ENCODE data around the gene PSMG2. TPM values are rescaled to one million over a fixed set of nuclear protein-coding genes. Genes with fewer than 3 reads are reported as not detected.

The PSMG2 gene
- total and polyA plus RNA-seq, 2 of the 4 experiments (the other 2 are of a cell fraction) = 34.4 to 59.5 TPM

DNA sequence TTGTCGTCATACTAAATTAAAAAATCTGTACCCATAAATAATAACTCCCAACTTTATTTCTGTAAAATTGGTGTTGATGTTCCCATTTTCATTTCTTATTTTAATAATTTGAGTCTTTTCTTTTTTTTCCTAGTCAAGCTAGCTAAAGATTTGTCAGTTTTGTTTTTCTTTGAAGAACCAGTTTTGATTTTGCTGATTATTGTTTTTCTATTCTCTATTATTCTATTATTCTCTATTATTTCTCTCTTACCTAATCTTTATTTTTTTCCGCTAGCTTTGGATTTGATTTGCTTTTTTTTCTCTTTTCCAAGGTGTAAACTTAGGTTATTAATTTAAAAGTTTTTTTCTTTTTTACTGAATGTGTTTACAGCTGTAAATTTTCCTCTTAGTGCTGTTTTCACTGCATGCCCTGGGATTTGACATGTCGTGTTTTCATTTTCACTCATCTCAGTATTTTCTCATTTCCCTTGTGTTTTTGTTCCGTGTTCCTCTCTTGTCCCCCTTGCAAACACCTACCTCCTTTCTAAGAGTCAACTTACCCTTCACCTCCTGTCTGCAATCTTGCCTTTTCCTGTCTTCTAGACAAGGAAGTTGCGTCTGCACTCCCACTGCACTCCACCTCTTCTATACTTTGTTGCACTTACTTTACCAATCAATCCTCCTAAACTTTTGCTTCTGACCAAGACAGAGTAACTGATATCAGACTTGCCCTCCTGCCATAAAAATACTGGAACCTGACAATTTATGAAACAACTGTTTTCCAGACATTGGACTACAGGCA, 18.8 kb downstream of the PSMG2 start:
- no peak overlapping the region for H3K4me3 ChIP-seq (ENCODE audit: insufficient read depth, low read depth, low read length)
- H4K91ac ChIP-seq (ENCODE audit: insufficient read depth, low read depth, low read length) = no peak overlapping the region
- H2BK15ac ChIP-seq (ENCODE audit: low read depth, low read length) = no peak overlapping the region
- H3K56ac ChIP-seq (ENCODE audit: extremely low read depth, insufficient read depth, low read length) = no peak overlapping the region
- H2BK20ac ChIP-seq (ENCODE audit: low read depth, low read length) = no peak overlapping the region
- H3K4ac ChIP-seq (ENCODE audit: low read depth, low read length) = no peak overlapping the region
- no TSS peak for BruUV-seq (replicated peaks)
- H3K9me1 ChIP-seq (ENCODE audit: insufficient read depth, low read length) = no peaks in the 10 kb centered on the region; the same call in 1 of the 2 replicates
- no peak overlapping the region for H2AK9ac ChIP-seq (replicated peaks; ENCODE audit: low read depth, low read length, poor library complexity)
- no peak overlapping the region for H2AK5ac ChIP-seq (ENCODE audit: low read depth, low read length)
- no peaks in the 10 kb centered on the region for H4K20me1 ChIP-seq (ENCODE audit: insufficient read depth, low read length)
- no peaks in the 10 kb centered on the region for H3K9me3 ChIP-seq (ENCODE audit: control insufficient read depth, insufficient read depth, low read length)
- H3K9ac ChIP-seq (ENCODE audit: low read depth, low read length) = no peak overlapping the region
- no peak overlapping the region for H4K8ac ChIP-seq (ENCODE audit: low read depth in 2 of 2, low read length in 2 of 2)
- POLR2A ChIA-PET (ENCODE audit: unreplicated experiment) = interaction anchor here (0.7 kb wide), 1 partner anchor 242 kb away, joined by 7 read pairs; no protein-coding TSS in a partner anchor
- peaks cover 3 to 6% of the 10 kb centered on the region in 2 experiments; a peak in 1 of 4 replicates for H3K79me1 ChIP-seq (ENCODE audit: low read depth in 1 of 2, low read length in 2 of 2)
- H2AFZ ChIP-seq (replicated peaks; ENCODE audit: low read length, poor library complexity) = no peak overlapping the region
- WGBS, 2 experiments (ENCODE audit: extremely low coverage in 2 of 2, insufficient read length in 1 of 2) = 97% methylated on average over 3 of the region's 5 CpGs; no CpG with 5 or more reads in 1 of the 2 experiments
- no peak overlapping the region for H3K27ac ChIP-seq (ENCODE audit: insufficient read depth, low read length)
- H3K4me1 ChIP-seq (ENCODE audit: control insufficient read depth, insufficient read depth, low read length) = no peaks in the 10 kb centered on the region
- DNase-seq (no peak), ATAC-seq (ENCODE audit: low read depth) (no peak)
- H2BK5ac ChIP-seq (ENCODE audit: low read depth, low read length, poor library complexity, severe bottlenecking) = no peak overlapping the region
- H3K36me3 ChIP-seq (ENCODE audit: control insufficient read depth, insufficient read depth, low read length) = peaks cover 36% of the 10 kb centered on the region
- intact Hi-C loops (cut with micrococcal nuclease) (no loop called here), in situ Hi-C loops (cut with MboI; ENCODE audit: low sequenced_read_pairs) (no loop called here), dilution Hi-C loops (cut with HindIII; ENCODE audit: low sequenced_read_pairs, unreplicated experiment) (no loop called here)
- no peak overlapping the region for H2BK120ac ChIP-seq (ENCODE audit: low read depth, low read length)
- H3K4me2 ChIP-seq (ENCODE audit: low read depth, low read length) = no peak overlapping the region
- H3K14ac ChIP-seq (replicated peaks; ENCODE audit: low read depth, low read length) = no peak overlapping the region
- CTCF ChIA-PET = interaction anchor here (0.6 kb wide), 1 partner anchor 177 kb away, joined by 3 read pairs; no protein-coding TSS in a partner anchor
- no peak overlapping the region for H4K5ac ChIP-seq (ENCODE audit: low read depth, low read length)
- no peak overlapping the region for H3K23ac ChIP-seq (ENCODE audit: low read depth, low read length)
- H3K18ac ChIP-seq (ENCODE audit: low read depth, low read length) = no peak overlapping the region
- no peaks in the 10 kb centered on the region for H3K27me3 ChIP-seq (ENCODE audit: control insufficient read depth, insufficient read depth, low read length)
- no peak for TF ChIP-seq CHD1 (IDR thresholded peaks at IDR 0.05; ENCODE audit: low read depth, low read length)
- no peak for TF ChIP-seq RFX5 (IDR thresholded peaks at IDR 0.05; ENCODE audit: low read depth, low read length)
- no peak for TF ChIP-seq NFE2L2 (IDR thresholded peaks at IDR 0.05; ENCODE audit: low read depth, low read length)
- TF ChIP-seq MAFK (IDR thresholded peaks at IDR 0.05; ENCODE audit: low read depth, low read length) = no peak
- TF ChIP-seq USF2 (IDR thresholded peaks at IDR 0.05; ENCODE audit: low read depth, low read length) = no peak
- TF ChIP-seq, protein P1, sequence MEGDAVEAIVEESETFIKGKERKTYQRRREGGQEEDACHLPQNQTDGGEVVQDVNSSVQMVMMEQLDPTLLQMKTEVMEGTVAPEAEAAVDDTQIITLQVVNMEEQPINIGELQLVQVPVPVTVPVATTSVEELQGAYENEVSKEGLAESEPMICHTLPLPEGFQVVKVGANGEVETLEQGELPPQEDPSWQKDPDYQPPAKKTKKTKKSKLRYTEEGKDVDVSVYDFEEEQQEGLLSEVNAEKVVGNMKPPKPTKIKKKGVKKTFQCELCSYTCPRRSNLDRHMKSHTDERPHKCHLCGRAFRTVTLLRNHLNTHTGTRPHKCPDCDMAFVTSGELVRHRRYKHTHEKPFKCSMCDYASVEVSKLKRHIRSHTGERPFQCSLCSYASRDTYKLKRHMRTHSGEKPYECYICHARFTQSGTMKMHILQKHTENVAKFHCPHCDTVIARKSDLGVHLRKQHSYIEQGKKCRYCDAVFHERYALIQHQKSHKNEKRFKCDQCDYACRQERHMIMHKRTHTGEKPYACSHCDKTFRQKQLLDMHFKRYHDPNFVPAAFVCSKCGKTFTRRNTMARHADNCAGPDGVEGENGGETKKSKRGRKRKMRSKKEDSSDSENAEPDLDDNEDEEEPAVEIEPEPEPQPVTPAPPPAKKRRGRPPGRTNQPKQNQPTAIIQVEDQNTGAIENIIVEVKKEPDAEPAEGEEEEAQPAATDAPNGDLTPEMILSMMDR (conservative IDR thresholded peaks at IDR 0.05; ENCODE audit: low read depth, low read length) = no peak
- no peak for TF ChIP-seq MXI1 (IDR thresholded peaks at IDR 0.05; ENCODE audit: borderline replicate concordance, low read depth, low read length)
- no peak for TF ChIP-seq CEBPB (IDR thresholded peaks at IDR 0.05; ENCODE audit: low read depth, low read length)
- no peak for TF ChIP-seq FOS (IDR thresholded peaks at IDR 0.05; ENCODE audit: low read depth, low read length)
- no peak for TF ChIP-seq POLR2A (IDR thresholded peaks at IDR 0.05; ENCODE audit: low read depth, low read length)
- TF ChIP-seq ELK1 (IDR thresholded peaks at IDR 0.05; ENCODE audit: borderline replicate concordance, low read depth, low read length) = no peak
- TF ChIP-seq MAZ (IDR thresholded peaks at IDR 0.05; ENCODE audit: borderline replicate concordance, low read depth, low read length) = no peak
- TF ChIP-seq RCOR1 (IDR thresholded peaks at IDR 0.05; ENCODE audit: insufficient replicate concordance, low read length) = no peak
- no peak for TF ChIP-seq BHLHE40 (IDR thresholded peaks at IDR 0.05; ENCODE audit: low read depth, low read length)
- no peak for TF ChIP-seq RAD21 (IDR thresholded peaks at IDR 0.05; ENCODE audit: low read length)

Data from IMR-90 (cell line).